OCI-LY1 (cell line): ENCODE measurements around the gene SUSD6.

Experiments used
- EZH2 ChIP-seq: fragments of 200-600 bp; sonication (generic), shearing (Covaris generic); IDR thresholded peaks from 2 replicates; pipeline ENCODE4 v1.8.0; 2017; ENCODE audit warnings: borderline replicate concordance, mixed run types, mild to moderate bottlenecking, antibody characterized with exemption, low read length, moderate library complexity, mixed read lengths
- TF ChIP-seq, protein P1 (sequence below): fragments of 200-600 bp; sonication (generic), shearing (Covaris generic); IDR thresholded peaks from 2 replicates; pipeline ENCODE4 v1.5.1; 2017; ENCODE audit warnings: mild to moderate bottlenecking, antibody characterized with exemption, low read length, moderate library complexity, mixed read lengths

DNA sequence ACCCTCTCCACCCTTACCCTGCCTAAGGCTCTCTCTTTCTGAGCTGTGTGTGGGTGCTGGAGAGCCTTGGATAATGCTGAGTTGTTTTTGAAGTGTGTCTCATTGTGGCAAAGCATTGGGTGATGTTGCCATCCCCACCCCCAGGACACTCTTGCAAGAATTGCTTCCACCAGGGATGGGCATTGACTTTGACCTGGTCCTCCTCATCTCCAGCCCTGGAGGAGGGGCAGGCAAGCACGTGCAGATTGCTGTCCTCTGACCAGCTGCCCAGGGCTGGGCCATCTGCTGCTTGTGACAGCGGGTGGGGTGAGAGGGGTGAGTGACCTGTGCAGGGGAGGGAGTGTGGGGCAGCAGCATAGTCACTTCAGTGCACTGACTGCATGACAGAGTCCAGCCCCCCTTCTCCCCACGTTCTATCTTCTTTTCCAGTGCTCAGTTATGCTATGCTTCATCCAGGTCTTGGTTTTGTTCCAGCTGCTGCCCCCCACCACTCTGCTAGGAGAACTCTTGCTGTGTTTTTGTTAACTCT lies 26.2 kb downstream of the SUSD6 start:
- TF ChIP-seq, protein P1, sequence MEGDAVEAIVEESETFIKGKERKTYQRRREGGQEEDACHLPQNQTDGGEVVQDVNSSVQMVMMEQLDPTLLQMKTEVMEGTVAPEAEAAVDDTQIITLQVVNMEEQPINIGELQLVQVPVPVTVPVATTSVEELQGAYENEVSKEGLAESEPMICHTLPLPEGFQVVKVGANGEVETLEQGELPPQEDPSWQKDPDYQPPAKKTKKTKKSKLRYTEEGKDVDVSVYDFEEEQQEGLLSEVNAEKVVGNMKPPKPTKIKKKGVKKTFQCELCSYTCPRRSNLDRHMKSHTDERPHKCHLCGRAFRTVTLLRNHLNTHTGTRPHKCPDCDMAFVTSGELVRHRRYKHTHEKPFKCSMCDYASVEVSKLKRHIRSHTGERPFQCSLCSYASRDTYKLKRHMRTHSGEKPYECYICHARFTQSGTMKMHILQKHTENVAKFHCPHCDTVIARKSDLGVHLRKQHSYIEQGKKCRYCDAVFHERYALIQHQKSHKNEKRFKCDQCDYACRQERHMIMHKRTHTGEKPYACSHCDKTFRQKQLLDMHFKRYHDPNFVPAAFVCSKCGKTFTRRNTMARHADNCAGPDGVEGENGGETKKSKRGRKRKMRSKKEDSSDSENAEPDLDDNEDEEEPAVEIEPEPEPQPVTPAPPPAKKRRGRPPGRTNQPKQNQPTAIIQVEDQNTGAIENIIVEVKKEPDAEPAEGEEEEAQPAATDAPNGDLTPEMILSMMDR: no peak
- TF ChIP-seq EZH2: no peak
